H9 (cell line): ENCODE results near the gene ERP27. TPM values are rescaled to one million over a fixed set of nuclear protein-coding genes. Genes with fewer than 3 reads are reported as not detected.

ENCODE experiments used
- DNase-seq: peaks from one replicate; pipeline ENCODE4 v3.0.0-alpha.2; 2017
- H2AFZ ChIP-seq: one replicate; pipeline ENCODE4 v1.6.1; 2013; ENCODE audit warnings: mild to moderate bottlenecking, low read length, control low read depth, moderate library complexity
- H2AK5ac ChIP-seq: 2 replicates; pipeline ENCODE4 v1.6.1; 2013; ENCODE audit warnings: low read length, control low read depth, mixed read lengths; ENCODE audit not compliant: insufficient read length
- H2BK120ac ChIP-seq: one replicate; pipeline ENCODE4 v1.6.1; 2013; ENCODE audit warnings: low read depth, mild to moderate bottlenecking, low read length, control low read depth, inconsistent platforms; ENCODE audit not compliant: poor library complexity, severe bottlenecking
- H2BK12ac ChIP-seq: 2 replicates; pipeline ENCODE4 v1.6.1; 2013; ENCODE audit warnings: low read length, control low read depth, mixed read lengths, low read depth; ENCODE audit not compliant: insufficient read length
- H2BK15ac ChIP-seq: 2 replicates; pipeline ENCODE4 v1.6.1; 2013; ENCODE audit warnings: low read depth, low read length, control low read depth
- H2BK20ac ChIP-seq: one replicate; pipeline ENCODE4 v1.6.1; 2013; ENCODE audit warnings: low read depth, mild to moderate bottlenecking, low read length, control low read depth, inconsistent platforms; ENCODE audit not compliant: poor library complexity, severe bottlenecking
- H2BK5ac ChIP-seq: 2 replicates; pipeline ENCODE4 v1.6.1; 2013; ENCODE audit warnings: low read length, control low read depth, mixed read lengths; ENCODE audit not compliant: insufficient read length
- H3K14ac ChIP-seq: 2 replicates; pipeline ENCODE4 v1.6.1; 2013; ENCODE audit warnings: low read length, control low read depth; ENCODE audit not compliant: insufficient read depth
- H3K18ac ChIP-seq: 2 replicates; pipeline ENCODE4 v1.6.1; 2013; ENCODE audit warnings: low read depth, mild to moderate bottlenecking, mixed read lengths, low read length, control low read depth; ENCODE audit not compliant: insufficient read length
- H3K23ac ChIP-seq: 2 replicates; pipeline ENCODE4 v1.6.1; 2013; ENCODE audit warnings: low read length, control low read depth, mixed read lengths, low read depth; ENCODE audit not compliant: insufficient read length
- H3K23me2 ChIP-seq: 2 replicates; pipeline ENCODE4 v1.6.1; 2013; ENCODE audit warnings: low read depth, mild to moderate bottlenecking, mixed read lengths, low read length, control low read depth; ENCODE audit not compliant: insufficient read length, poor library complexity, severe bottlenecking
- H3K27ac ChIP-seq: 2 replicates; pipeline ENCODE4 v1.5.1; 2013; ENCODE audit warnings: low read length, control low read depth, mixed read lengths, low read depth; ENCODE audit not compliant: insufficient read length
- H3K27me3 ChIP-seq: 2 replicates; pipeline ENCODE4 v1.6.1; 2013; ENCODE audit warnings: low read length, control low read depth, inconsistent platforms; ENCODE audit not compliant: insufficient read depth
- H3K4ac ChIP-seq: 2 replicates; pipeline ENCODE4 v1.6.1; 2013; ENCODE audit warnings: low read depth, mild to moderate bottlenecking, control low read depth, inconsistent platforms, low read length, moderate library complexity
- H3K4me1 ChIP-seq: 2 replicates; pipeline ENCODE4 v1.6.1; 2013; ENCODE audit warnings: low read length, control low read depth, inconsistent platforms; ENCODE audit not compliant: insufficient read depth
- H3K4me2 ChIP-seq: 2 replicates; pipeline ENCODE4 v1.6.1; 2013; ENCODE audit warnings: low read length, control low read depth, mixed read lengths; ENCODE audit not compliant: insufficient read length, insufficient read depth
- H3K56ac ChIP-seq: 2 replicates; pipeline ENCODE4 v1.6.1; 2013; ENCODE audit warnings: low read depth, mild to moderate bottlenecking, mixed read lengths, low read length, control low read depth; ENCODE audit not compliant: insufficient read length
- H3K79me1 ChIP-seq: 2 replicates; pipeline ENCODE4 v1.6.1; 2013; ENCODE audit warnings: low read depth, mild to moderate bottlenecking, moderate library complexity, low read length, control low read depth, inconsistent platforms; ENCODE audit not compliant: insufficient read depth, poor library complexity, severe bottlenecking
- H3K79me2 ChIP-seq: 2 replicates; pipeline ENCODE4 v1.6.1; 2013; ENCODE audit warnings: low read length, control low read depth, inconsistent platforms; ENCODE audit not compliant: insufficient read depth
- H3K9ac ChIP-seq: 2 replicates; pipeline ENCODE4 v1.6.1; 2013; ENCODE audit warnings: low read length, control low read depth, mixed read lengths; ENCODE audit not compliant: insufficient read length; ENCODE audit errors: extremely low read depth
- H3K9me3 ChIP-seq: one replicate; pipeline ENCODE4 v1.6.1; 2013; ENCODE audit warnings: low read depth, low read length, inconsistent platforms; ENCODE audit not compliant: control insufficient read depth
- H3T11ph ChIP-seq: one replicate; pipeline ENCODE4 v1.6.1; 2013; ENCODE audit warnings: mild to moderate bottlenecking, low read length, control low read depth, inconsistent platforms
- H4K20me1 ChIP-seq: one replicate; pipeline ENCODE4 v1.6.1; 2013; ENCODE audit not compliant: control insufficient read depth, insufficient read length, insufficient read depth
- H4K5ac ChIP-seq: 2 replicates; pipeline ENCODE4 v1.6.1; 2013; ENCODE audit warnings: low read depth, mild to moderate bottlenecking, mixed read lengths, low read length, control low read depth; ENCODE audit not compliant: insufficient read length
- H4K8ac ChIP-seq: replicated peaks from 2 replicates; pipeline ENCODE4 v1.6.1; 2013; ENCODE audit warnings: low read length, control low read depth, mixed read lengths, low read depth; ENCODE audit not compliant: insufficient read length
- H4K91ac ChIP-seq: 2 replicates; pipeline ENCODE4 v1.6.1; 2013; ENCODE audit warnings: low read depth, mild to moderate bottlenecking, moderate library complexity, mixed read lengths, low read length, control low read depth; ENCODE audit not compliant: insufficient read length
- H3K27ac Mint-ChIP-seq, 3 experiments: 2 replicates in 2 of 3; 3 replicates in 1 of 3; pipeline ENCODE4 v1.8.0; 2020 to 2021; ENCODE audit warnings: mixed read lengths in 3 of 3, mild to moderate bottlenecking in 1 of 3, moderate library complexity in 1 of 3
- H3K27me3 Mint-ChIP-seq: 2 replicates; pipeline ENCODE4 v1.8.0; 2021; ENCODE audit warnings: low read depth, mild to moderate bottlenecking, moderate library complexity, mixed read lengths
- H3K36me3 Mint-ChIP-seq, 3 experiments: 2 replicates in 2 of 3; 3 replicates in 1 of 3; pipeline ENCODE4 v1.8.0; 2020 to 2021; ENCODE audit warnings: low read depth in 3 of 3, mixed read lengths in 3 of 3; ENCODE audit not compliant: insufficient read depth in 1 of 3
- H3K4me1 Mint-ChIP-seq, 2 experiments: 2 replicates each; pipeline ENCODE4 v1.8.0; 2020; ENCODE audit warnings: mixed read lengths in 2 of 2
- H3K4me3 Mint-ChIP-seq, 2 experiments: 2 replicates in 1 of 2; 3 replicates in 1 of 2; pipeline ENCODE4 v1.8.0; 2020 to 2021; ENCODE audit warnings: mild to moderate bottlenecking in 2 of 2, mixed read lengths in 2 of 2, moderate library complexity in 1 of 2
- H3K9me3 Mint-ChIP-seq, 2 experiments: 2 replicates in 1 of 2; 3 replicates in 1 of 2; pipeline ENCODE4 v1.8.0; 2020; ENCODE audit warnings: mild to moderate bottlenecking in 2 of 2, mixed read lengths in 2 of 2, moderate library complexity in 1 of 2
- WGBS: extraction: QIAGEN DNeasy Blood & Tissue Kit; methylation state at CpG from one replicate; pipeline ENCODE4 v1.1.7; 2013; ENCODE audit warnings: missing lambda C conversion rate, low lambda C conversion rate, mixed read lengths; ENCODE audit not compliant: insufficient read length; ENCODE audit errors: extremely low coverage; 5-methylcytosine and 5-hydroxymethylcytosine counted together
- total RNA-seq: library from RNA; stranded (reverse); gene quantifications from 2 replicates; pipeline ENCODE4 v1.2.1, GENCODE V29; 2021
- TF ChIP-seq, protein P1 (sequence below): fragments of 200-600 bp; sonication (generic); conservative IDR thresholded peaks from 3 replicates; pipeline ENCODE4 v1.8.0; 2021; ENCODE audit warnings: antibody characterized with exemption, mild to moderate bottlenecking

Gene ERP27
- total RNA-seq, 1 experiment from 2014 or later: not detected

DNA sequence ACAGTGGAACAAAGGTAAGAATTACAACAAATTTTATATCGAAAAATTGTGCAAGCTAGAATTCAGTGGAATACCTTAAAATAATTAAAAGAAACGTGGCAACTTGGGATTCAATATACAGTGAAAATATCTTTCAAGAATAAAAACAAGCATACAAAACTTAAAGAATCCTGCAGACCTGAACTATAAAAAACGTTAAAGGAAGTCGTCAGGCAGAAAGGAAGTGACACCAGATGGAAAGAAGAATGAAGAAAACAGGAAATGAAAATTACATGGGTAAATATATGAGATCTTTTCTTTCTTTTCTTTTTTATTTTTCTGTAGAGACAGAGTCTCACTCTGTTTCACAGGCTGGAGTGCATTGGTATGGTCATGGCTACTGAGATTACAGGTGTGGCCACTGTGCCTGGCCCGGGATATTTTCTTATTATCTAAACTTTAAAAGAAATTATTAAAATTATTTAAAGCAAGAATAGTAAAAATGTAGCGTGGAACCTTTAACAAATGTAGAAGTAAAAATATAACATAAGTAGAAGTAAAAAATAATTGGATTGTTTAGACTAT is 57.4 kb downstream of the ERP27 start:
- H2BK5ac ChIP-seq: no peak overlapping the region
- H2BK15ac ChIP-seq: no peak overlapping the region
- no peak overlapping the region for H2BK120ac ChIP-seq
- H2BK12ac ChIP-seq: no peak overlapping the region
- TF ChIP-seq, protein P1, sequence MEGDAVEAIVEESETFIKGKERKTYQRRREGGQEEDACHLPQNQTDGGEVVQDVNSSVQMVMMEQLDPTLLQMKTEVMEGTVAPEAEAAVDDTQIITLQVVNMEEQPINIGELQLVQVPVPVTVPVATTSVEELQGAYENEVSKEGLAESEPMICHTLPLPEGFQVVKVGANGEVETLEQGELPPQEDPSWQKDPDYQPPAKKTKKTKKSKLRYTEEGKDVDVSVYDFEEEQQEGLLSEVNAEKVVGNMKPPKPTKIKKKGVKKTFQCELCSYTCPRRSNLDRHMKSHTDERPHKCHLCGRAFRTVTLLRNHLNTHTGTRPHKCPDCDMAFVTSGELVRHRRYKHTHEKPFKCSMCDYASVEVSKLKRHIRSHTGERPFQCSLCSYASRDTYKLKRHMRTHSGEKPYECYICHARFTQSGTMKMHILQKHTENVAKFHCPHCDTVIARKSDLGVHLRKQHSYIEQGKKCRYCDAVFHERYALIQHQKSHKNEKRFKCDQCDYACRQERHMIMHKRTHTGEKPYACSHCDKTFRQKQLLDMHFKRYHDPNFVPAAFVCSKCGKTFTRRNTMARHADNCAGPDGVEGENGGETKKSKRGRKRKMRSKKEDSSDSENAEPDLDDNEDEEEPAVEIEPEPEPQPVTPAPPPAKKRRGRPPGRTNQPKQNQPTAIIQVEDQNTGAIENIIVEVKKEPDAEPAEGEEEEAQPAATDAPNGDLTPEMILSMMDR: no peak
- H2BK20ac ChIP-seq: no peak overlapping the region
- H3K27me3 ChIP-seq: no peaks in the 10 kb centered on the region
- H3K56ac ChIP-seq: no peak overlapping the region
- H3K9ac ChIP-seq: no peak overlapping the region
- Mint-ChIP-seq H3K27ac (no peak overlapping the region), H3K4me3 (no peak overlapping the region), H3K9me3 (no peaks in the 10 kb centered on the region), H3K27me3 (no peaks in the 10 kb centered on the region; the same call in 1 of the 2 replicates), H3K4me1 (no peaks in the 10 kb centered on the region), H3K36me3 (no peaks in the 10 kb centered on the region)
- no CpG with 5 or more reads among the region's 6 CpGs for WGBS
- no peak overlapping the region for H2AFZ ChIP-seq
- no peak overlapping the region for H4K5ac ChIP-seq
- H3K14ac ChIP-seq: no peak overlapping the region
- no peak overlapping the region for H3K4ac ChIP-seq
- no peaks in the 10 kb centered on the region for H3K79me1 ChIP-seq
- no peak overlapping the region for H3T11ph ChIP-seq
- no peak overlapping the region for H3K23ac ChIP-seq
- H3K79me2 ChIP-seq: no peaks in the 10 kb centered on the region
- H2AK5ac ChIP-seq: no peak overlapping the region
- no peaks in the 10 kb centered on the region for H3K23me2 ChIP-seq
- H3K27ac ChIP-seq: no peak overlapping the region
- no peak overlapping the region for H3K18ac ChIP-seq
- no peak for DNase-seq
- no peak overlapping the region for H4K91ac ChIP-seq
- no peak overlapping the region for H3K4me2 ChIP-seq
- no peaks in the 10 kb centered on the region for H3K9me3 ChIP-seq
- no peak overlapping the region for H4K8ac ChIP-seq
- no peaks in the 10 kb centered on the region for H3K4me1 ChIP-seq
- H4K20me1 ChIP-seq: no peaks in the 10 kb centered on the region
